GM18502 (cell line): Measurements from ENCODE around the gene BMPR2.
"Not testable (repeated sequence)": the region's sequence is repeated elsewhere in the genome, so short reads cannot be mapped to it uniquely, and the experiment has no call there.

Source experiments
- ATAC-seq: cut with Tn5 transposase; IDR thresholded peaks from one replicate; pipeline ENCODE4 v1.9.1; 2021; ENCODE audit warnings: mild to moderate bottlenecking; ENCODE audit not compliant: unreplicated experiment, poor library complexity

The BMPR2 gene

DNA sequence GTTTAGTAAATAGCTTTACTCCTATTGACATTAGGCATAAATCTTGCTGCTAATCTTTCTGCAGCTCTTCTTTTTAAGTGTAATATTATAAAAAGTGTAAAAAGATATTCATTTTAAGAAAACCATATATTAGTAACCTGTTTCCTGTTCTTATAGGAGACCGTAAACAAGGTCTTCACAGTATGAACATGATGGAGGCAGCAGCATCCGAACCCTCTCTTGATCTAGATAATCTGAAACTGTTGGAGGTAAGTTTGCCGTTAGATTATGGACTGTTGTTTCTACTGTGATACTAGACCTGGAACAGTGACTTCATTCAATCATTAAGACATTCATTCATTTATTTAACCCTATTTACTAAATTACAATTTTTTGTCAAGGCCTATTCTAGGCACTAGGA, 138.6 kb downstream of the BMPR2 start:
- no peak for ATAC-seq

- ATAC-seq: no peak
These were observed 143.3 kb downstream of the BMPR2 start for GRCh38 chr2:202519453-202519852.

GRCh38 chr2:202521470-202521869, 145.3 kb downstream of the BMPR2 start:
- no peak for ATAC-seq

GRCh38 chr2:202529389-202529788, 153.3 kb downstream of the BMPR2 start:
- no peak for ATAC-seq

GRCh38 chr2:202530038-202530437, 153.9 kb downstream of the BMPR2 start:
- ATAC-seq: no peak

GRCh38 chr2:202535290-202535689, 159.2 kb downstream of the BMPR2 start:
- ATAC-seq: not testable (repeated sequence)

DNA sequence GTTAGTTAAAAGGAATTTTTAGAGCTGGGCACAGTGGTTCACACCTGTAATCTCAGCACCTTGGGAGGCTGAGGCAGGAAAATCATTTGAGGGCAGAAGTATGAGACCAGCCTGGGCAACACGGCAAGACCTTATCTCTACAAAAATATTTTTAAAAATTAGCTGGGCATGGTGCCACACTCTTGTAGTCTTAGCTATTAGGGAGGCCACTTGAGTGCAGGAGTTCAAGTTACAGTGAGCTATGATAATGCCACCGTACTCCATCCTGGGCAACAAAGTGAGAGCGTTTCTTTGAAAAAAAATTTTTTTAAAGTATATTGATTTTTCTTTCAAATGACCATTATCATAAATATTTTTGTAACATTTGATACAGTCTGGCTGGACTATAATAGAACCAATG, 165.0 kb downstream of the BMPR2 start:
- ATAC-seq: no peak

- no peak for ATAC-seq
These were observed 166.0 kb downstream of the BMPR2 start for GRCh38 chr2:202542142-202542541.

DNA sequence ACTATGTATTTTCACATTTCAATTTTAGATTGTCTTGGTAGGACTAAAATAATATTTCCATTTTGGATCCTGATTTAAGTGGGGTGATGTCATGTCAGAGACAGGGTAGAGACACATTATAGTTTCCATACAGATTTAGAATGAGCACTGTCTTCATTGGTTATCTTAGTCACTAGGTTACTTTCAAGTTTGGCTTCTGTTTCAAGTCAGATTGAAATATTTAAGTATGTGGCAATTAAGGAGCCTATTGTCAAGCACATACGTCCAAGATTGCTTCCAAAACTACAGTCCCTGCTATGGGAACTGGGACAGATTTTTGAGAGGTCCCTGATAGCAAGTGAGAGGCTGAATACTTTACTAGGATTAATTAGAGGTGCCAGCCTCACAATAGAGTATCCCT, 169.4 kb downstream of the BMPR2 start:
- ATAC-seq: no peak

DNA sequence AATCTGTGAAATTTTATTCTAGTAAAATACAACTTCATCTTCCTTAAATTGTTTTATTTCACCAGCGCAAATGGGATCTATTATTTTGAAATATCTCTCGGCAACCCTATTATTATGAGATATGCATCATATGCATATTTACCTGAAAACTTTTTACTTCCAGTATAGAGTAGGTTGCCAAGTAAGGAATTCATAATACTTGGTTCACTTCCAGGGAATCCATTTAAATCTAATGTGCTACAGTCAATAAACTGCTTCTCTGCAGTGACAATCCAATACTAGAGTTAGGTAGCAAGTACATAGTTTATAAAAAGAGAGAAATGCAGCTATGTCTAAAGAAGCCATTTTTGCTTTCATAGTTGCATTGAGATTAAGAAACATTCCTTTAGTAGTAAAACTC, 169.8 kb downstream of the BMPR2 start:
- no peak for ATAC-seq

DNA sequence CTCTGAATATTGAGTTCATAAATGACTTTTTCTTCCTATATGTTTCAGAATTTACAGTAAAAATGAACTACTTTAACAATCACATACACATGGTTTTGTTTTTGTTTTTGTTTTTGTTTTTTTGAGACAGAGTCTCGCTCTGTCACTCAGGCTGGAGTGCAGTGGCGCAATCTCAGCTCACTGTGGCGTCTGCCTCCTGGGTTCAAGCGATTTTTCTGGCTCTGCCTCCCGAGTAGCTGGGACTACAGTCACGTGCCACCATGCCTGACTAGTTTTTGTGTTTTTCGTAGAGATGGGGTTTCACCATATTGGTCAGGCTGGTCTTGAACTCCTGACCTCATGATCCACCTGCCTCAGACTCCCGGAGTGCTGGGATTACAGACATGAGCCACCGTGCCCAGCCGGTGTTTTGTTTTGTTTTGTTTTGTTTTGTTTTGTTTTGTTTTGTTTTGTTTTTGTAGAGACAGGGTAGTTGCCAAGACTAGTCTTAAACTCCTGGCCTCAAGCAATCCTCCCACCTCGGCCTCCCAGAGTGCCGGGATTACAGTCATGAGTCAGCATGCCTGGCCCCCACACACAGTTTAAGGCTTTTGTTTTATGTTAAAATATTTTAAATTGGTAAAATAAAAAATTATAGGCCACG, 170.5 kb downstream of the BMPR2 start:
- not testable (repeated sequence) for ATAC-seq

DNA sequence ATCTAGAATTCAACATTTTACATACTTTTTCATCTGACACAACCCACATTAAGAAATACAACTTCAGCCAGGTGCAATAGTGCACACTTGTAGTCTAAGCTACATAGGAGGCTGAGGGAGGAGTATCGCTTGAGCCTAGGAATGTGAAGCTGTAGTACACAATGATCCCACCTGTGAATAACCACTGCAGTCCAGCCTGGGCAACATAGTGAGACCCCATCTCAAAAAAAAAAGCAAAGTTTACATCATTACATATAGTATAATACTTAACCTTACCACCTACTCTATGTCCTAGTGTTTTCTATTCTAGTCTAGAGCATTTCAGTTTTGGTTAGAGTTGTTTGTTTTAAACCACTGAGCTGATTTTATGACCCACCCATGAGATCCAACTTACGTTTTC, 172.1 kb downstream of the BMPR2 start:
- no peak for ATAC-seq

- ATAC-seq: not testable (repeated sequence)
These were observed 174.9 kb downstream of the BMPR2 start for GRCh38 chr2:202551000-202551399.

DNA sequence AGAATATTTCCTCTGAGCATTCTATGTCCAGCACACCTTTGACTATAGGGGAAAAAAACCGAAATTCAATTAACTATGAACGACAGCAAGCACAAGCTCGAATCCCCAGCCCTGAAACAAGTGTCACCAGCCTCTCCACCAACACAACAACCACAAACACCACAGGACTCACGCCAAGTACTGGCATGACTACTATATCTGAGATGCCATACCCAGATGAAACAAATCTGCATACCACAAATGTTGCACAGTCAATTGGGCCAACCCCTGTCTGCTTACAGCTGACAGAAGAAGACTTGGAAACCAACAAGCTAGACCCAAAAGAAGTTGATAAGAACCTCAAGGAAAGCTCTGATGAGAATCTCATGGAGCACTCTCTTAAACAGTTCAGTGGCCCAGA, 179.2 kb downstream of the BMPR2 start:
- ATAC-seq: no peak

DNA sequence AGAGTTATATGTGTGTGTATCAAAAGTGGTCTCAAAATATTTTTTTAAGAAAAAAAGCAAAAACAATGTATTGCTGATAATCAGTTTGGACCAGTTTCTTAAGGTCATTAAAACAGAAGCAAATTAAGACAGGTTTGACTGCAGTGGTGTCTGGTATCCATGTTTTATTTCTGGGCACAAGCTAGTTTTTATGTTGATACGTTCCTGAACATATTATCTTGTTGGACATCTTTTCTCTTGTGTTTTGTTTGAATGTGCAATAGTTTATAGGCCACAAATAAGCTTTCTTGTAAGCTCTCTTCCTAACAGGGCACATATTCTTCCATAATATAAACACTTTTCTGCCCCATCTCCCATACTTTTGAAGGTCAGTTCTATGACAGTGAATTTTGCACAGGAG, 184.1 kb downstream of the BMPR2 start:
- no peak for ATAC-seq

DNA sequence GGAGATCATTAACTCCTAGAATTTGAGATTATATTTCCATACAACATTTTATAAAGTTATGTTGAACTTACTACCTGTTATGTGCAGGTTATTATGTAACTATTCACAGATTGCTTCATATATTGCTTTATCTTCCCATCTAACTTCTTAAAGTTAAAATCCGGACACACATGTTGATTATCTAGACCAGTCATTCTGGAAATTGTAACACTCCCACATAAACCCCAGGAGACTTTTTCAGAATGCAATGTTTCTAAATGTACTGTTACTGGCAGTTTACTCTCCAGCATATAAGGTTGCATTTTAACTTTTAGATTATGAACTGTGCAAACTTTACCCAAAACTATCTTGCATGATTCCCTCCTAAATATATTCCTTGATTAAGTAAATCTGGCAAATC, 188.1 kb downstream of the BMPR2 start:
- ATAC-seq: no peak

DNA sequence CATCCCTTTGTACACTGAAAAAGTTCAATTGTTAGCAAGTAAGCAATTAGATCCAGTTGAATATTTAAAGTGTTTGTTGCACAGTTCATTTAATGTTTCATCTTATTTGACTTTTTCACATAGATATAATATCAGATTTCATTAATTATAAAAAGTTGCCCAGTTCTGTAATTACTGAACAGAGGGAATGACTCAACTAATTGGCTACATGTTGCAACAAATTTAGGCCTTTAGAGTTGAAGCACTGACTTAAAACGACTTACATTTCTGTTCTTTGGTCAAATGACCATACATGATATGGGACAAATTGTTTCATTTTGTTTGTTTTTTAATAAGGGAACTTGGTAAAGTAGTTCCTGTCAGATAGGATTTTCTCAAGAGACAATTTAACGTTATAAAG, 190.2 kb downstream of the BMPR2 start:
- ATAC-seq: no peak

- ATAC-seq: no peak
These were observed 198.4 kb downstream of the BMPR2 start for GRCh38 chr2:202574541-202574940.

- not testable (repeated sequence) for ATAC-seq
These were observed 199.1 kb downstream of the BMPR2 start for GRCh38 chr2:202575194-202575593.

GRCh38 chr2:202577250-202578183, 201.4 kb downstream of the BMPR2 start:
- no peak for ATAC-seq

- not testable (repeated sequence) for ATAC-seq
These were observed 206.7 kb downstream of the BMPR2 start for GRCh38 chr2:202582846-202583245.
